ENCODE results near the gene AMFR.

Gene AMFR

GRCh38 chr16:56330476-56330875, 94.9 kb downstream of the AMFR start:
- DNase-seq (ENCODE audit: low spot score): no peak

- DNase-seq (ENCODE audit: low spot score): no peak
These were observed 95.5 kb downstream of the AMFR start for GRCh38 chr16:56329887-56330286.

- no peak for DNase-seq (ENCODE audit: low spot score)
These were observed 96.9 kb downstream of the AMFR start for GRCh38 chr16:56328276-56329022.

- DNase-seq (ENCODE audit: low spot score): no peak
These were observed 97.5 kb downstream of the AMFR start for GRCh38 chr16:56327929-56328258.

- no peak for DNase-seq (ENCODE audit: low spot score)
These were observed 98.0 kb downstream of the AMFR start for GRCh38 chr16:56327071-56327928.

GRCh38 chr16:56325956-56326355, 99.4 kb downstream of the AMFR start:
- no peak for DNase-seq (ENCODE audit: low spot score)

GRCh38 chr16:56324406-56324805, 100.9 kb downstream of the AMFR start:
- DNase-seq (ENCODE audit: low spot score): no peak

- no peak for DNase-seq (ENCODE audit: low spot score)
These were observed 103.8 kb downstream of the AMFR start for GRCh38 chr16:56321571-56321970.

GRCh38 chr16:56320811-56321558, 104.4 kb downstream of the AMFR start:
- no peak for DNase-seq (ENCODE audit: low spot score)

GRCh38 chr16:56320056-56320455, 105.3 kb downstream of the AMFR start:
- no peak for DNase-seq (ENCODE audit: low spot score)

- no peak for DNase-seq (ENCODE audit: low spot score)
These were observed 106.0 kb downstream of the AMFR start for GRCh38 chr16:56319376-56319775.

GRCh38 chr16:56318827-56319140, 106.6 kb downstream of the AMFR start:
- no peak for DNase-seq (ENCODE audit: low spot score)

- DNase-seq (ENCODE audit: low spot score): peak; percentile 97
These were observed 107.1 kb downstream of the AMFR start for GRCh38 chr16:56317998-56318826.

GRCh38 chr16:56316545-56316944, 108.8 kb downstream of the AMFR start:
- no peak for DNase-seq (ENCODE audit: low spot score)

- no peak for DNase-seq (ENCODE audit: low spot score)
These were observed 109.4 kb downstream of the AMFR start for GRCh38 chr16:56315955-56316354.

- no peak for DNase-seq (ENCODE audit: low spot score)
These were observed 111.0 kb downstream of the AMFR start for GRCh38 chr16:56314244-56314850.

GRCh38 chr16:56312556-56312955, 112.8 kb downstream of the AMFR start:
- DNase-seq (ENCODE audit: low spot score): no peak

GRCh38 chr16:56312028-56312300, 113.4 kb downstream of the AMFR start:
- no peak for DNase-seq (ENCODE audit: low spot score)
